Activated naive CD4-positive, alpha-beta T cell (primary cell): Measurements from ENCODE around the gene PRG3.

Source experiments
- DNase-seq, 4 experiments: peaks; one replicate each; lab custom pipeline; 2025; lab: John Stamatoyannopoulos, UW

Gene PRG3

GRCh38 chr11:57380975-57381374 lies at the start of gene PRG3:
Gene PRG3, minus strand, starts transcription at chr11:57381150. Its CDS starts 442 bp downstream, at chr11:57380708.
- no peak for DNase-seq

- DNase-seq = no peak
Measured at GRCh38 chr11:57429946-57430345, 49.0 kb upstream of the PRG3 start.

GRCh38 chr11:57428643-57429042 lies 47.7 kb upstream of the PRG3 start:
- no peak for DNase-seq

GRCh38 chr11:57427727-57428082 lies 46.8 kb upstream of the PRG3 start:
- no peak for DNase-seq

- peak; percentile 18 to 57 (median 40) for DNase-seq
Measured at GRCh38 chr11:57426929-57427726, 46.2 kb upstream of the PRG3 start, which contains the start of gene SLC43A3. Gene SLC43A3, minus strand, starts transcription at chr11:57427121. Its CDS starts 949 bp downstream, at chr11:57426172.

- no peak for DNase-seq
Measured at GRCh38 chr11:57426439-57426928, 45.5 kb upstream of the PRG3 start.

- DNase-seq = no peak
Measured at GRCh38 chr11:57425565-57426438, 44.9 kb upstream of the PRG3 start.

- peak; percentile 45 to 60 (median 52) for DNase-seq
Measured at GRCh38 chr11:57424792-57425564, 44.0 kb upstream of the PRG3 start.

- no peak for DNase-seq
Measured at GRCh38 chr11:57424137-57424791, 43.3 kb upstream of the PRG3 start.

GRCh38 chr11:57422669-57423068 lies 41.7 kb upstream of the PRG3 start:
- DNase-seq = no peak

- no peak for DNase-seq
Measured at GRCh38 chr11:57421805-57422204, 40.9 kb upstream of the PRG3 start.

GRCh38 chr11:57421066-57421465 lies 40.1 kb upstream of the PRG3 start:
- DNase-seq = no peak

- no peak for DNase-seq
Measured at GRCh38 chr11:57419146-57419545, 38.2 kb upstream of the PRG3 start.

- DNase-seq = no peak
Measured at GRCh38 chr11:57418131-57418530, 37.2 kb upstream of the PRG3 start.

- DNase-seq = no peak
Measured at GRCh38 chr11:57417056-57417455, 36.1 kb upstream of the PRG3 start.

- DNase-seq = no peak
Measured at GRCh38 chr11:57416436-57416835, 35.5 kb upstream of the PRG3 start.

- DNase-seq = no peak
Measured at GRCh38 chr11:57414612-57415212, 33.8 kb upstream of the PRG3 start.

- no peak for DNase-seq
Measured at GRCh38 chr11:57413681-57414080, 32.7 kb upstream of the PRG3 start.

- no peak for DNase-seq
Measured at GRCh38 chr11:57410287-57410686, 29.3 kb upstream of the PRG3 start.

GRCh38 chr11:57409321-57410100 lies 28.6 kb upstream of the PRG3 start:
- no peak for DNase-seq
